HG02938 (cell line): ENCODE measurements around the gene RANBP1.

Experiments used
- ATAC-seq: cut with Tn5 transposase; IDR thresholded peaks from one replicate; pipeline ENCODE4 v1.9.1; 2021; ENCODE audit warnings: mild to moderate bottlenecking, moderate library complexity; ENCODE audit not compliant: unreplicated experiment

Gene RANBP1

GRCh38 chr22:20133930-20134549, 18.1 kb downstream of the RANBP1 start:
- no peak for ATAC-seq

GRCh38 chr22:20135265-20135664, 19.4 kb downstream of the RANBP1 start:
- no peak for ATAC-seq

GRCh38 chr22:20135806-20136602, 20.1 kb downstream of the RANBP1 start:
- ATAC-seq = no peak

DNA sequence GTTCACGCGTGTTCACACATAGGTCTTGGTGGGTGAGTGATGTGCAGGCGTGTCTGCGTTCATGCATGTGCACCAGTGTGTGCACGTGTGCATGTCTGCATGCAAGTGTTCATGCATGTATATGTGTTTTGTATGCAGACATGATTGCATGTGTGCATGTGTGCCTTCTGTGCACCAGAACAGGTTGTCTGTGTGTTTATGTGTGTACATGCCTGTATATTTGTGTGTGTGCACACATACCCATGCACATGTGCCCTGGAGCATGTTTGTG, 20.6 kb downstream of the RANBP1 start:
- no peak for ATAC-seq

DNA sequence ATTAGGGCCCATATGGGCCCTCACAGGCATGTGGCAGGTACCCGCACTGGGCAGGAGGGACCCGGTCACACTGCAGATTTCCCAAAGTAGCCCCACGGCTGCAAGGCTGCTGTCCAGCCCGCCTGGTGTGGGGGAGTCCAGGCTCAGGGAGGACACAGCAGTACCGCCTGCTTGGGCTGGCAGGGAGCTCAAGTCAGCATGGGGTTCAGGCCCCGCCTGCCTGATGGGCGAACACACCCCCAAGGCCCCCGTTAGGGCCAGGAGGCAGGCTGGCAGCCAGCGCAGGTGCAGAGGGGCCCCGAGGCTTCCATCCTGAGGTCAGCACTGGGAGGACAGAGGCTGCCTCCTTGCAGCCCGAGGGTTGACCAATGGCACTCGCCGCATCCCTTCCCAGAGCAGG, 21.2 kb downstream of the RANBP1 start:
- no peak for ATAC-seq

- ATAC-seq = no peak
Measured at GRCh38 chr22:20137671-20138416, 21.9 kb downstream of the RANBP1 start.

GRCh38 chr22:20138417-20138738, 22.5 kb downstream of the RANBP1 start:
- no peak for ATAC-seq

DNA sequence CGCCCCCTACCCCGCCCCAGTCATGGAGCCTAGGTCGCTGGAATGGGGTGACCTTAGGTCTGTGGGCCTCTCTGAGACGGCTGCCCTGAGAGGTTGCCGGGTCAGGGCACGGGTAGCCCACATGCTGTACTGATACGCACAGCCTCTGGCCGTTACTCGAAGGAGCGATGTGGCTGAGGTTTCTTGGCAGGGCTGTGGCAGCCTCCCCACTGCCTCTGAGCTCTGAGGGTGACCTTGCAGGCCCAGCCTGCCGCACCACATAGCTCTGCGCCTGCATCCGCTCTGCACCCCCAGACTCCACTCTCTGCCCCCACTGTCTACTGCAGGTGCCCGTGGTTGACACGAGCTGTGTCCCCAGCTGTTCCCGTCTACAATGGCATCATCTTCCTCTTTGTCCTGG, 23.0 kb downstream of the RANBP1 start:
- no peak for ATAC-seq

DNA sequence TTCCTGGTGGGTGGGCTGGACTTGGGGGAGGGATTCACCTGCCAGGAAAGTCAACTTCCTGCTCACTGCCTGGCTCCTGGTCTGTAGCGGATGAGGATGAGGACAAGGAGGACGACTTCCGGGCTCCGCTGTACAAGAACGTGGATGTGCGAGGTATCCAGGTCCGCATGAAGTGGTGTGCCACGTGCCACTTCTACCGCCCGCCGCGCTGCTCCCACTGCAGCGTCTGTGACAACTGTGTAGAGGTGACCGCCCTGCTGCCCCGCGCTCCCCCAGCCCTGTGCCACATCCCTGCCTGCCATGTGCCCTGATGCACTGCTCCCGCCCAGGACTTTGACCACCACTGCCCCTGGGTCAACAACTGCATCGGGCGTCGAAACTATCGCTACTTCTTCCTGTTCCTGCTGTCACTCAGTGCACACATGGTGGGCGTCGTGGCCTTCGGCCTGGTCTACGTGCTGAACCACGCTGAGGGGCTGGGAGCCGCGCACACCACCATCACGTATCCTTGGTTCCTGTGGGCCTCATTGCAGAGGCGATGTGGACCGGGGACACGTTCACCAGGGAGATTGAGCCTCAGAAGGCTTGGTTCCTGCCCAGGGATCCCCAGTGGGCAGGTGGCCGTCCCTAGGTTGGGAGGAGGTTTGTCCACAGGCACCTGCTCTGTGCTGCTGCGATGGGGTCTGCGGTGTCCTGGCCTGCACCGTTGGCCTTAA, 23.6 kb downstream of the RANBP1 start:
- no peak for ATAC-seq

GRCh38 chr22:20140107-20140445, 24.2 kb downstream of the RANBP1 start:
- no peak for ATAC-seq

- ATAC-seq = no peak
Measured at GRCh38 chr22:20140521-20140964, 24.6 kb downstream of the RANBP1 start.

DNA sequence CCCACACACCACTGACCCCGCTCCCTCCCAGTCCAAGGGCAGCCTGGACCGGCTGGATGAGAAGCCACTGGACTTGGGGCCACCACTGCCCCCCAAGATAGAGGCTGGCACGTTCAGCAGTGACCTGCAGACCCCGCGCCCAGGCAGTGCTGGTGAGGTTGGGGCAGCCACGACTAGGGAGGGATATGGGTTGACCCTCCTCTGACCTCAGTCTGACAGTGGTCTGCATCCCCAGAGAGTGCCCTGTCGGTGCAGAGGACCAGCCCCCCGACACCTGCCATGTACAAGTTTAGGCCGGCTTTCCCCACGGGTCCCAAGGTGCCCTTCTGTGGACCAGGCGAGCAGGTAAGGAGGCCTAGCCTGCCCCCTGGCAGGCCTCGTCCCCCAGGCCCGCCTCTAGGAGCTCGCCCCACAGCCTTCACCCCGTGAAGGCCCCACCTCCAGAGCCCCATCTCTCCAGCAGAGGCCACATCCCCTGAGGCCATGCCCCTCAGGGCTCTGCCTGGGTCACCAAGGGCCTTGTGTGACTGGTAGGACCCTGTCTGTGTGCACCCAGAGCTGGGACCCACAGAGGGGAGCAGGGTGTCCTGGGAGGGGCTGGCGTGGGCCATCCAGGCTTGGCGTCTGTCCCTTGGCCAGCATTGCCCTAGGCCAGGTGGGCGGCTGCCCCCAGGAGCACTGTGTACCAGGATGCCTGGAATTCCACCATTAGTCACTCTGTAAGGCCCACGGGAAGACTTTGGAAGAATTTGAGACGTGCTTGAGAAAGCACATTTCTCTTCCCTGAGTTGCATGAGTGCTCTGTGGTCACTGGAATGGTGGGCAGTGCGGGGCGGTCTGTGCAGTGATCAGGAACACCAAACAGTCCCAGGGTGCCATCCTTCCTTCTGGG, 25.5 kb downstream of the RANBP1 start:
- no peak for ATAC-seq

GRCh38 chr22:20142711-20143621, 27.1 kb downstream of the RANBP1 start:
- ATAC-seq = no peak

GRCh38 chr22:20143883-20144665, 28.2 kb downstream of the RANBP1 start:
- ATAC-seq = no peak

- ATAC-seq = no peak
Measured at GRCh38 chr22:20145206-20145831, 29.4 kb downstream of the RANBP1 start.

DNA sequence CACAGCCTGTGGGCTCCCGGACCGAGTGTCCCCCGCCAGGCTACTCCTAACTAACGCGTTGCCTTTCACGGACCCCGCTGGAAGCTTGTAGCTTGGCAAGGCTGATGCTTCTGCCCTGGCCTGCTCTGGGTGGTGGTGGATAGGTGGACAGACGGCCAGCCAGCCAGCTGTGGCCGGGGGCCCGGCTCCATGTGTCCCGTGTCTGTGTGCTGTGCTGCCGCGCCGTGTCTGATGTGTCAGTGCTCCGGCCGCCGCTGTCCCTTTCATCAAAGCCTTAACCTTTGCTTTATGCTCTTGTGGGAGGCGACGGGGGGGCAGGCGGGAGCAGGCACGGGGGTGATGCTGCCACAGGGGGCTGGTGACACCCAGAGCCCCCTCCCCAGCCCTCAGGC, 29.9 kb downstream of the RANBP1 start:
- no peak for ATAC-seq

- ATAC-seq = no peak
Measured at GRCh38 chr22:20146777-20147176, 30.9 kb downstream of the RANBP1 start.

DNA sequence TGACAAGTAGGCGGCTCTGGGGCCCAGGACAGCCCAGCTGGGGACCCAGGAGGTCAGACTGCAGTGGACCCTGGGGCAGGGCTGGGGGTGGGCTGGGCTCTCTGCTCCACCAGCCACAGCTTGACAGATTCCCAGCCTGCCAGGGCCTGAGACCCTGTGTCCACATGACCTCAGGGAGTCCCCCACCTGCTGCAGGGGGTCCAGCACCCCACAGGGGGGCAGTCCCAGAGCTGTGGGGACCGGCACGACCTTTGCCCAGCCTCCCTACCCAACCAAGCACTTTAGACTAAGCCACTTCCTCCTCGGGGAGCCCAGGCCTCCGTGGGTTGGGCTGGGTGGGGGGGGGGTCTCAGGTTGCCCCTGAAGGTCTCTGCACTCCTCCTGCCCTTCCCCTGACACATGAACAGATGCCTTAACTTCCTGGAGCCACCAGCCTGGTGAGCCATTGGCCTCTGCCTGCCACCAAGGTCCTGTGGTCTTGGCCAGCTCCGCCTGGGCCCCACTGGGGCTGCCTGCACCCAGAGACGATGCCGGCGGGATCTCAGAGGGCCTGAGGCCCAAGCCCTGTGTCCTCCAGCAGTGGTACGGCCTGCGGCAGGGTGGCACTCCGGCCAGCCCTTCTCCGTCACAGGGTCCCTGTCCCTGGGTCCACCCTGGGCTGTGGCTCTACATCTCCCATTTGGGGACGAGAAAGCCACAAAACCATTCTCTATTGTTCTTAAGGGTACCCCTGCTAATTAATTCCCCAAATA, 31.5 kb downstream of the RANBP1 start:
- ATAC-seq = no peak
